Stomach (tissue), 9 donors: ENCODE data around the gene SPDYE6. TPM values are rescaled to one million over a fixed set of nuclear protein-coding genes. Genes with fewer than 3 reads are reported as not detected.

ENCODE experiments used
- DNase-seq, 2 donors: peaks; one replicate each; pipeline versions ENCODE4 v3.0.0 to v3.0.0-alpha.2; 2013 to 2019
- H3K27ac ChIP-seq, 5 donors: fragments of 200-600 bp in 4 of 5; sonication (generic) in 4 of 5; one replicate each; pipeline ENCODE4 v1.5.1; 2013 to 2019; ENCODE audit warnings: mild to moderate bottlenecking in 1 of 5, moderate library complexity in 1 of 5
- H3K27me3 ChIP-seq, 3 donors: fragments of 200-600 bp; sonication (generic); one replicate each; pipeline ENCODE4 v1.5.1; 2017 to 2019; ENCODE audit warnings: mixed run types in 1 of 3
- H3K36me3 ChIP-seq, 4 donors: fragments of 200-600 bp; sonication (generic); 1 replicate in 3 of 4; 2 replicates in 1 of 4; pipeline ENCODE4 v1.5.1; 2016 to 2019
- H3K4me1 ChIP-seq, 4 donors: fragments of 200-600 bp; sonication (generic); one replicate each; pipeline ENCODE4 v1.5.1; 2016 to 2019
- H3K4me3 ChIP-seq, 4 donors: fragments of 200-600 bp; sonication (generic) in 3 of 4; one replicate each; pipeline ENCODE4 v1.5.1; 2016 to 2019; ENCODE audit warnings: mild to moderate bottlenecking in 1 of 4
- H3K9me3 ChIP-seq, 4 donors: fragments of 200-600 bp; sonication (generic); one replicate each; pipeline ENCODE4 v1.5.1; 2016 to 2019
- CTCF ChIP-seq, 7 experiments: fragments of 450-650 bp in 4 of 7; fragments of 200-600 bp in 3 of 7; sonication (generic) in 3 of 7; IDR thresholded peaks; one replicate each; pipeline ENCODE4 v1.5.1; 2016 to 2019; ENCODE audit warnings: antibody characterized with exemption in 7 of 7, control low read depth in 2 of 7, mild to moderate bottlenecking in 1 of 7
- EP300 ChIP-seq: sonication (generic); formaldehyde crosslinking; IDR thresholded peaks from one replicate; pipeline ENCODE4 v1.6.1; 2017; ENCODE audit warnings: antibody characterized with exemption
- POLR2A ChIP-seq, 4 donors: fragments of 450-650 bp; IDR thresholded peaks; one replicate each; pipeline ENCODE4 v1.6.1; 2016; ENCODE audit warnings: antibody characterized with exemption in 4 of 4, control low read depth in 2 of 4, mild to moderate bottlenecking in 1 of 4, moderate library complexity in 1 of 4
- POLR2AphosphoS5 ChIP-seq, 3 donors: sonication (generic); formaldehyde crosslinking; IDR thresholded peaks; one replicate each; pipeline ENCODE4 v1.6.1; 2016; ENCODE audit warnings: antibody characterized with exemption in 3 of 3
- WGBS, 5 donors: extraction: QIAGEN DNeasy Blood & Tissue Kit in 3 of 5; methylation state at CpG; one replicate each; pipeline versions ENCODE4 v1.1.5 to v1.1.7; 2013 to 2018; 5-methylcytosine and 5-hydroxymethylcytosine counted together
- intact Hi-C: fragments of 100-400 bp; cut with DNase I; formaldehyde crosslinking; loops from one replicate; pipeline ENCODE4 v1.15.1; 2023; ENCODE audit warnings: low total_unique reads
- polyA plus RNA-seq, 3 donors: library from polyadenylated mRNA; stranded (reverse); fragments of 200-250 nt; gene quantifications; one replicate each; pipeline ENCODE4 v1.2.3, GENCODE V29; 2013
- small RNA-seq, 4 donors: library from RNA; depleted of rRNA; stranded (forward); fragments of <200 nt; gene quantifications; one replicate each; pipeline ENCODE3, GENCODE V24; 2016
- total RNA-seq, 5 donors: library from RNA; depleted of rRNA; stranded (reverse); fragments of >200 nt; gene quantifications; one replicate each; pipeline versions ENCODE4 v1.1.0 to v1.2.3, GENCODE V29; 2014 to 2016
- donor health status: healthy with polysubstance abuse.
- donor health status: Bipolar disorder and iron deficiency.
- donor health status: healthy.

SPDYE6 gene
- total and polyA plus RNA-seq, 8 donors: not detected

DNA sequence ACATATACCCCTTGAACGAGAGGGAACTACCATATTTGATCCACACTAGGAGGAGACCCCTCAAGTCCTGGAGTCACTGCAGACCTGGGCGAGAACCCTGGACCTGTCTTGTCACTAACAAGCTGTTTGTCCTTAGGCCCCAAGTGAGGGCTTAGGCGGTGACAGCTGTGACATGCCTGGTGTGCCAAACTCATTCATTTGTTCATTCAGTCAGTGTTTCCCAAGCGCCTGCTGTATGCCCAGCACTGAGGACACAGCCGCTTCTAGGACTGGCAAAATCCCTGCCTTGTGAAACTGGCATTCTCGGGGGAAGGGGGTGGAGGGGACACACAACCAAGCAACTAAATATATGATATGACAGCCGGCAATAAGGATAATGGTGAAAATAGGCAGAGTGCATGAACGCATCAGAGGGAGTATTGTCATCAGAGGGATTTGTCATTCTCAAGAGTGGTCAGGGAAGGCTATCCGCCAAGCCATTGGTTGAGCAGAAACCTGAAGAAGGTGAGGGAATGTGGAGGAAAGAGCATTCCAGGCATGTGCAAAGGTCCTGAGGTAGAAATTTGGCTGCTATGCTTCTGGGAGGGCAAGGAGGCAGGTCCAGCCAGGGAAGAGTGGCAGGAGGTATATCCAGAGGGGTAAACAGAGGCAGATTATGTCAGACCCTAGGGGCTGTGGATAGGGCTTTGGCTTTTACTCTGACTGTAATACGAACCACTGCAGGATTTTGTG, 58.6 kb downstream of the SPDYE6 start:
- Histone ChIP-seq H3K4me3 (no peak overlapping the region), H3K4me1 (peaks cover 0 to 12% (median 5%) of the 10 kb centered on the region in 4 donors), H3K27ac (no peak overlapping the region), H3K27me3 (peaks cover 0 to 47% (median 0%) of the 10 kb centered on the region in 3 donors), H3K9me3 (no peaks in the 10 kb centered on the region), H3K36me3 (no peaks in the 10 kb centered on the region)
- 90 to 96% (median 93%) methylated on average over 8 to 10 of the region's 10 CpGs for WGBS, 5 donors
- TF ChIP-seq POLR2A (IDR thresholded peaks at IDR 0.05): no peak
- TF ChIP-seq POLR2AphosphoS5 (IDR thresholded peaks at IDR 0.05): no peak
- TF ChIP-seq EP300: no peak
- no peak for TF ChIP-seq CTCF (IDR thresholded peaks at IDR 0.05)
- DNase-seq: no peak
- intact Hi-C loops: no loop called here

- Histone ChIP-seq H3K27me3 (peaks cover 0 to 56% (median 0%) of the 10 kb centered on the region in 3 donors), H3K4me3 (no peak overlapping the region), H3K36me3 (no peaks in the 10 kb centered on the region), H3K27ac (no peak overlapping the region), H3K4me1 (peaks cover 0 to 12% (median 5%) of the 10 kb centered on the region in 4 donors), H3K9me3 (no peaks in the 10 kb centered on the region)
- DNase-seq: no peak
- TF ChIP-seq EP300 (no peak), POLR2AphosphoS5 (IDR thresholded peaks at IDR 0.05) (no peak), POLR2A (IDR thresholded peaks at IDR 0.05) (no peak), CTCF (IDR thresholded peaks at IDR 0.05) (no peak)
- 83 to 92% (median 89%) methylated on average over 7 of the region's 7 CpGs for WGBS, 5 donors
- intact Hi-C loops: no loop called here
Measured at GRCh38 chr7:102296514-102296913, 59.7 kb downstream of the SPDYE6 start.

DNA sequence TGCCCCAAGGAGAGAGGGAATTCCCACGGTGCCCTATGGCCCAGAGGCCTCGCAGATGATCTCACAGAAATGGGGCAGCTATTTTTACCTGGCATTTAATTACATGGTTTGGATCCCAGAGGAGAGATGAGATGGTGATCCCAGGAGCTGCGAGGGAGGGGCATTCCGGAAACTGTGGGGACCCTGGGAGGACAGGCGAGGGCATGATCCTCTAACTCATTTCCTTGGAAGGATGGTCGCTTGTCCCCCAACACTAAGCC, 60.1 kb downstream of the SPDYE6 start:
- WGBS, 5 donors: 84 to 90% (median 89%) methylated on average over 6 of the region's 6 CpGs
- TF ChIP-seq CTCF (IDR thresholded peaks at IDR 0.05) (no peak), POLR2A (IDR thresholded peaks at IDR 0.05) (no peak), POLR2AphosphoS5 (IDR thresholded peaks at IDR 0.05) (no peak), EP300 (no peak)

More for the DNA sequence above, 60.1 kb downstream of the SPDYE6 start:
- Histone ChIP-seq H3K27ac (no peak overlapping the region), H3K4me3 (no peak overlapping the region), H3K9me3 (no peaks in the 10 kb centered on the region), H3K36me3 (no peaks in the 10 kb centered on the region), H3K4me1 (peaks cover 0 to 12% (median 5%) of the 10 kb centered on the region in 4 donors), H3K27me3 (peaks cover 0 to 55% (median 0%) of the 10 kb centered on the region in 3 donors)
- intact Hi-C loops: no loop called here
- DNase-seq: no peak

Small RNAs within 50 kb of the gene (small RNA-seq; reads per million reads assigned to genes)
- 0 reads per million in 4 donors for gene AC091390.4
- 0 reads per million in 4 donors for gene MIR548O
- gene RF00019: 0 reads per million in 4 donors

Other genes with a start within 250 kb of the SPDYE6 start
- gene SH2B2, start 69.6 kb downstream of the SPDYE6 start, total RNA-seq: 10 to 100 TPM in 1 of 5 donors, 1 to 10 TPM in 2, under 1 TPM in 1, not detected in 1; 0.37 to 11.1 (median 6.5) TPM
- gene SH2B2, start 69.6 kb downstream of the SPDYE6 start, polyA plus RNA-seq: 1 to 10 TPM; 2.3 to 2.7 (median 2.6) TPM
- gene PRKRIP1, start 39.9 kb upstream of the SPDYE6 start, total RNA-seq: 10 to 100 TPM; 23.9 to 92.7 (median 34.0) TPM
- gene PRKRIP1, start 39.9 kb upstream of the SPDYE6 start, polyA plus RNA-seq: 10 to 100 TPM; 23.5 to 29.6 (median 28.7) TPM
- gene ORAI2, start 77.1 kb upstream of the SPDYE6 start, total RNA-seq: 10 to 100 TPM in 1 of 5 donors, 1 to 10 TPM in 2, under 1 TPM in 1, not detected in 1; 0.58 to 44.3 (median 9.1) TPM
- 1 to 10 TPM; 1.9 to 8.0 (median 5.7) TPM for gene ORAI2, start 77.1 kb upstream of the SPDYE6 start, polyA plus RNA-seq
- gene ALKBH4, start 108.4 kb upstream of the SPDYE6 start, total RNA-seq: 10 to 100 TPM in 1 of 5 donors, 1 to 10 TPM in 4; 1.2 to 27.4 (median 7.5) TPM
- gene ALKBH4, start 108.4 kb upstream of the SPDYE6 start, polyA plus RNA-seq: 1 to 10 TPM; 8.7 to 9.5 (median 9.2) TPM
- 100 to 1,000 TPM in 1 of 5 donors, 10 to 100 TPM in 3, 1 to 10 TPM in 1; 4.5 to 238 (median 14.7) TPM for gene LRWD1, start 108.5 kb upstream of the SPDYE6 start, total RNA-seq
- gene LRWD1, start 108.5 kb upstream of the SPDYE6 start, polyA plus RNA-seq: 10 to 100 TPM in 2 of 3 donors, 1 to 10 TPM in 1; 9.1 to 12.7 (median 11.4) TPM
- gene POLR2J, start 122.5 kb upstream of the SPDYE6 start, total RNA-seq: 1 to 10 TPM; 1.2 to 8.1 (median 5.7) TPM
- 100 to 1,000 TPM; 100 to 152 (median 141) TPM for gene POLR2J, start 122.5 kb upstream of the SPDYE6 start, polyA plus RNA-seq
- gene RASA4B, start 161.3 kb upstream of the SPDYE6 start, total RNA-seq: 10 to 100 TPM in 4 of 5 donors, 1 to 10 TPM in 1; 8.6 to 28.6 (median 13.0) TPM
- gene RASA4B, start 161.3 kb upstream of the SPDYE6 start, polyA plus RNA-seq: 10 to 100 TPM in 2 of 3 donors, 1 to 10 TPM in 1; 9.3 to 35.9 (median 23.2) TPM
- gene UPK3BL2, start 187.3 kb upstream of the SPDYE6 start, total RNA-seq: 10 to 100 TPM in 3 of 5 donors, under 1 TPM in 1, not detected in 1; 0.89 to 37.3 (median 11.3) TPM
- 10 to 100 TPM in 1 of 3 donors, not detected in 2; 15.5 TPM for gene UPK3BL2, start 187.3 kb upstream of the SPDYE6 start, polyA plus RNA-seq
- gene SPDYE2, start 194.8 kb upstream of the SPDYE6 start, total RNA-seq: not detected
- not detected for gene SPDYE2, start 194.8 kb upstream of the SPDYE6 start, polyA plus RNA-seq
- 10 to 100 TPM; 13.8 to 84.3 (median 33.8) TPM for gene POLR2J3, start 216.1 kb upstream of the SPDYE6 start, total RNA-seq
- gene POLR2J3, start 216.1 kb upstream of the SPDYE6 start, polyA plus RNA-seq: 10 to 100 TPM in 2 of 3 donors, 1 to 10 TPM in 1; 6.9 to 40.8 (median 33.0) TPM